IMR-90 (cell line): ENCODE measurements around the gene RASSF3. TPM values are rescaled to one million over a fixed set of nuclear protein-coding genes. Genes with fewer than 3 reads are reported as not detected.

Experiments
- CTCF ChIP-seq: conservative IDR thresholded peaks from 2 replicates; pipeline ENCODE4 v1.5.1; 2012; ENCODE audit warnings: mild to moderate bottlenecking, low read depth, low read length, improper control_type of control experiment
- NFE2L2 ChIP-seq: fragments of 150-350 bp; IDR thresholded peaks from 2 replicates; pipeline ENCODE4 v1.6.1; 2016; ENCODE audit warnings: low read depth, mild to moderate bottlenecking, low read length
- polyA plus RNA-seq, 3 experiments: library from polyadenylated mRNA; depleted of rRNA; stranded (reverse); fragments of >200 nt; gene quantifications; 2 replicates each; pipeline ENCODE4 v1.2.3, GENCODE V29; 2012; ENCODE audit warnings: low replicate concordance in 1 of 3
- total RNA-seq: library from RNA; depleted of rRNA; stranded (reverse); fragments of >200 nt; gene quantifications from 2 replicates; pipeline ENCODE4 v1.2.3, GENCODE V29; 2012
- TF ChIP-seq, protein P1 (sequence below): fragments of 150-350 bp; IDR thresholded peaks from 2 replicates; pipeline ENCODE4 v1.6.1; 2017; ENCODE audit warnings: mild to moderate bottlenecking, antibody characterized with exemption, low read length, low read depth

The RASSF3 gene
- total and polyA plus RNA-seq, 2 of the 4 experiments (the other 2 are of a cell fraction) = 18.7 to 39.3 TPM

DNA sequence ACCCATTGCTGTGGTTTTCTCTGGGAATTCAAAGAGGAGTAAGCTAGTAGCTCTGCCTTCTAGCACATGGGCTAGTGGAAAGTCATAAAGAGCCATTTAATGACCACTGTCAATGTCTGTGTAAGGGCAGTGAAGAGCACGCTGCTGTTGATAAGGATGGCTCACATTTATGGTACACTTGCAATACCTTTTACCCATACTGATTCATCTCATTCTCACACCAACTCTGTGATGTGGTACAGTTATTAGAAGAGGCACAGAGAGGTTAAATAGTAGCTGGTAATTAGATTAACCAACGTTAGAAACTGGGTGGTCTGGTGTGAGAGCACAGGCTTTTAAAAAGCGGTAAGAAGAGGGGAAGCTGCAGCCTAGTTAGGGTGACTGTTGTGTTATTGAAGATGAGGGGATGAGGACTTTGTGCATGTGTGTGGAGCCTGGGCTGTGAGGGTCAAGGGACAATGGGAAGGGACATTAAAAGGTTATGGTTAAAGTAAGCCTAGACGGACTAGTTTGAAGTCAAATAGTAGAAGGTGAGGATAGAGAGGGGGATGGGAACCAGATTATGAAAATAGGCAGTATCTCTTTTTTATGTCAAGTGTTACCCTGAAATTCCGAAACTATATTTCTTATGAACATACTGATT is 25.2 kb downstream of the RASSF3 start (continued):
- no peak for TF ChIP-seq CTCF
- no peak for TF ChIP-seq NFE2L2
- TF ChIP-seq, protein P1, sequence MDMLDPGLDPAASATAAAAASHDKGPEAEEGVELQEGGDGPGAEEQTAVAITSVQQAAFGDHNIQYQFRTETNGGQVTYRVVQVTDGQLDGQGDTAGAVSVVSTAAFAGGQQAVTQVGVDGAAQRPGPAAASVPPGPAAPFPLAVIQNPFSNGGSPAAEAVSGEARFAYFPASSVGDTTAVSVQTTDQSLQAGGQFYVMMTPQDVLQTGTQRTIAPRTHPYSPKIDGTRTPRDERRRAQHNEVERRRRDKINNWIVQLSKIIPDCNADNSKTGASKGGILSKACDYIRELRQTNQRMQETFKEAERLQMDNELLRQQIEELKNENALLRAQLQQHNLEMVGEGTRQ = no peak
